PC-9 (cell line): ENCODE measurements around the gene DOCK9. TPM values are rescaled to one million over a fixed set of nuclear protein-coding genes. Genes with fewer than 3 reads are reported as not detected.

Source experiments
- BruUV-seq: library from RNA; stranded (reverse); fragments of 400-500 nt; replicated peaks from 2 replicates; lab custom pipeline; 2021; lab: Mats Ljungman, UMichigan
- CTCF ChIA-PET: fragments of 300-600 bp; sonication (Branson Sonifier 250); formaldehyde crosslinking; loops from one replicate; lab custom pipeline; 2022; ENCODE audit warnings: antibody characterized with exemption; lab: Charles Lee
- POLR2A ChIA-PET: fragments of 300-600 bp; sonication (Branson Sonifier 250); formaldehyde crosslinking; loops from one replicate; lab custom pipeline; 2022; ENCODE audit warnings: antibody characterized with exemption; ENCODE audit not compliant: unreplicated experiment; lab: Charles Lee
- DNase-seq, 2 experiments: peaks; one replicate each; pipeline versions ENCODE4 v3.0.0 to v3.0.0-alpha.2; 2015 to 2022; ENCODE audit warnings: mixed read lengths in 1 of 2
- H2AFZ ChIP-seq: fragments of 200-600 bp; sonication (generic); 2 replicates; pipeline ENCODE4 v1.8.1; 2017; ENCODE audit warnings: antibody characterized with exemption
- H3F3A ChIP-seq: fragments of 200-600 bp; sonication (generic); 2 replicates; pipeline ENCODE4 v1.8.1; 2017; ENCODE audit warnings: antibody characterized with exemption, mild to moderate bottlenecking, low read depth; ENCODE audit not compliant: insufficient read depth
- H3K27ac ChIP-seq: fragments of 200-600 bp; sonication (generic); 2 replicates; pipeline ENCODE4 v1.6.1; 2016; ENCODE audit warnings: mixed run types
- H3K27me3 ChIP-seq: fragments of 200-600 bp; sonication (generic); 2 replicates; pipeline ENCODE4 v1.6.1; 2016; ENCODE audit warnings: low read depth, mixed run types; ENCODE audit not compliant: insufficient read depth
- H3K36me3 ChIP-seq: fragments of 200-600 bp; sonication (generic); 2 replicates; pipeline ENCODE4 v1.6.1; 2016; ENCODE audit warnings: low read depth, mixed run types
- H3K4me1 ChIP-seq: fragments of 200-600 bp; sonication (generic); replicated peaks from 2 replicates; pipeline ENCODE4 v1.6.1; 2016; ENCODE audit warnings: mixed run types; ENCODE audit not compliant: insufficient read depth
- H3K4me2 ChIP-seq: fragments of 200-600 bp; sonication (generic); 2 replicates; pipeline ENCODE4 v1.6.1; 2017; ENCODE audit warnings: mixed run types
- H3K4me3 ChIP-seq: fragments of 200-600 bp; sonication (generic); 2 replicates; pipeline ENCODE4 v1.6.1; 2016; ENCODE audit warnings: mixed run types
- H3K79me2 ChIP-seq: fragments of 200-600 bp; sonication (generic); 2 replicates; pipeline ENCODE4 v1.6.1; 2017; ENCODE audit warnings: low read depth, mixed run types
- H3K9me2 ChIP-seq: fragments of 200-600 bp; sonication (generic); 2 replicates; pipeline ENCODE4 v1.8.1; 2017; ENCODE audit warnings: mild to moderate bottlenecking; ENCODE audit not compliant: insufficient read depth
- H3K9me3 ChIP-seq: fragments of 200-600 bp; sonication (generic); 2 replicates; pipeline ENCODE4 v1.8.1; 2016; ENCODE audit warnings: low read depth; ENCODE audit not compliant: insufficient read depth
- H4K20me1 ChIP-seq: fragments of 200-600 bp; sonication (generic); 2 replicates; pipeline ENCODE4 v1.8.1; 2017; ENCODE audit not compliant: insufficient read depth
- EZH2 ChIP-seq: fragments of 200-600 bp; sonication (generic); IDR thresholded peaks from 2 replicates; pipeline ENCODE4 v1.8.0; 2017; ENCODE audit warnings: antibody characterized with exemption, low read depth
- intact Hi-C: fragments of 100-400 bp; cut with micrococcal nuclease; formaldehyde crosslinking; loops from one replicate; pipeline ENCODE4 v1.10.0; 2022; ENCODE audit not compliant: unreplicated experiment
- total RNA-seq: library from RNA; stranded (reverse); gene quantifications from 2 replicates; pipeline ENCODE4 v1.2.3, GENCODE V29; 2021
- TF ChIP-seq, protein P1 (sequence below): fragments of 200-600 bp; sonication (generic); conservative IDR thresholded peaks from 2 replicates; pipeline ENCODE4 v1.6.1; 2017; ENCODE audit warnings: mixed run types, antibody characterized with exemption, mild to moderate bottlenecking, moderate library complexity

Gene DOCK9
- total RNA-seq, 1 experiment from 2014 or later: 69.5 TPM

- Histone ChIP-seq H3K9me2 (no peaks in the 10 kb centered on the region), H3K4me1 (no peaks in the 10 kb centered on the region), H3F3A (no peaks in the 10 kb centered on the region), H3K9me3 (no peaks in the 10 kb centered on the region), H3K4me3 (no peak overlapping the region), H4K20me1 (no peaks in the 10 kb centered on the region), H3K4me2 (no peak overlapping the region), H2AFZ (no peak overlapping the region), H3K79me2 (no peaks in the 10 kb centered on the region), H3K27me3 (no peaks in the 10 kb centered on the region), H3K27ac (no peak overlapping the region), H3K36me3 (peaks cover 27% of the 10 kb centered on the region)
- TF ChIP-seq, protein P1, sequence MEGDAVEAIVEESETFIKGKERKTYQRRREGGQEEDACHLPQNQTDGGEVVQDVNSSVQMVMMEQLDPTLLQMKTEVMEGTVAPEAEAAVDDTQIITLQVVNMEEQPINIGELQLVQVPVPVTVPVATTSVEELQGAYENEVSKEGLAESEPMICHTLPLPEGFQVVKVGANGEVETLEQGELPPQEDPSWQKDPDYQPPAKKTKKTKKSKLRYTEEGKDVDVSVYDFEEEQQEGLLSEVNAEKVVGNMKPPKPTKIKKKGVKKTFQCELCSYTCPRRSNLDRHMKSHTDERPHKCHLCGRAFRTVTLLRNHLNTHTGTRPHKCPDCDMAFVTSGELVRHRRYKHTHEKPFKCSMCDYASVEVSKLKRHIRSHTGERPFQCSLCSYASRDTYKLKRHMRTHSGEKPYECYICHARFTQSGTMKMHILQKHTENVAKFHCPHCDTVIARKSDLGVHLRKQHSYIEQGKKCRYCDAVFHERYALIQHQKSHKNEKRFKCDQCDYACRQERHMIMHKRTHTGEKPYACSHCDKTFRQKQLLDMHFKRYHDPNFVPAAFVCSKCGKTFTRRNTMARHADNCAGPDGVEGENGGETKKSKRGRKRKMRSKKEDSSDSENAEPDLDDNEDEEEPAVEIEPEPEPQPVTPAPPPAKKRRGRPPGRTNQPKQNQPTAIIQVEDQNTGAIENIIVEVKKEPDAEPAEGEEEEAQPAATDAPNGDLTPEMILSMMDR: no peak
- TF ChIP-seq EZH2: no peak
- intact Hi-C loops: no loop called here
- ChIA-PET CTCF (no interaction called here), POLR2A (no interaction called here)
- BruUV-seq: no TSS peak
- no peak for DNase-seq
These were observed 120.9 kb downstream of the DOCK9 start for GRCh38 chr13:98856983-98857382.

- no peak overlapping the region for H3K4me3 ChIP-seq
- CTCF ChIA-PET: no interaction called here
These were observed 123.4 kb downstream of the DOCK9 start for GRCh38 chr13:98854448-98854847.

DNA sequence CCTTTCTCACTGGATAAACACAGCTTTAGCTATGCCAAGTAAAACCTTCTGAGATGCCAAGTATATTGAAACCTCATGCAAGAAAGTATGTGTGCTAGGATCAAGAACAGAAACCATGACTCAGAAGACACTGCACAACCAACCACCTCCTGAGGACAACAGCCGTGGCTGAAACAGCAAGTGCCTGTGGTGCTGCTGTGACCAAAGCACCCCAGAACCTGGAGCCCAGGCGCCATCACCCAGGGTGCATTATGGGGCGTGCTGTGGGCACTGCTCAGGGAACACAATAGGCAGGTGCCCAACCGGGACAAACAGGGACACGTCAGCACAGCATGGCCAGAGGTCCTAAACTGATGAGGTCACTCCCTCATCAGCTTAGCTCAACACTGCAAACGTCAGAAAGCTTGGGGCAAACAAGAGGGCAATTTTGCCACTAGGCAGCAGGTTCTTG, 124.1 kb downstream of the DOCK9 start:
- no peaks in the 10 kb centered on the region for H3K9me3 ChIP-seq
- no peaks in the 10 kb centered on the region for H3K9me2 ChIP-seq
- no peak for TF ChIP-seq EZH2
- TF ChIP-seq, protein P1: no peak
- no peaks in the 10 kb centered on the region for H3K4me1 ChIP-seq
- no peaks in the 10 kb centered on the region for H4K20me1 ChIP-seq
- H3K79me2 ChIP-seq: no peaks in the 10 kb centered on the region
- no peak overlapping the region for H2AFZ ChIP-seq
- no peak overlapping the region for H3K4me2 ChIP-seq
- no peaks in the 10 kb centered on the region for H3K27me3 ChIP-seq
- POLR2A ChIA-PET: no interaction called here
- CTCF ChIA-PET: interaction anchor here (0.6 kb wide), 1 partner anchor 412 kb away, joined by 4 read pairs; no protein-coding TSS in a partner anchor
- no peak overlapping the region for H3K4me3 ChIP-seq
- BruUV-seq: no TSS peak
- DNase-seq: no peak
- peaks cover 16% of the 10 kb centered on the region for H3K36me3 ChIP-seq
- intact Hi-C loops: no loop called here
- no peak overlapping the region for H3K27ac ChIP-seq
- H3F3A ChIP-seq: no peaks in the 10 kb centered on the region; the same call in 1 of the 2 replicates

More at GRCh38 chr13:98854448-98854847, 123.4 kb downstream of the DOCK9 start:
- Histone ChIP-seq H3K36me3 (peaks cover 16% of the 10 kb centered on the region), H3K4me2 (no peak overlapping the region), H3K27me3 (no peaks in the 10 kb centered on the region), H3K27ac (no peak overlapping the region), H3K9me3 (no peaks in the 10 kb centered on the region), H3K4me1 (no peaks in the 10 kb centered on the region), H3K79me2 (no peaks in the 10 kb centered on the region), H3F3A (no peaks in the 10 kb centered on the region), H4K20me1 (no peaks in the 10 kb centered on the region), H3K9me2 (no peaks in the 10 kb centered on the region), H2AFZ (no peak overlapping the region)
- DNase-seq: no peak
- intact Hi-C loops: no loop called here
- TF ChIP-seq, protein P1: no peak
- TF ChIP-seq EZH2: no peak
- BruUV-seq: no TSS peak
- POLR2A ChIA-PET: no interaction called here
